Measurements from ENCODE around the gene SLC35B4. TPM values are rescaled to one million over a fixed set of nuclear protein-coding genes. Genes with fewer than 3 reads are reported as not detected.

SLC35B4 gene
- total RNA-seq, 1 donor from 2014 or later: 23.2 TPM

DNA sequence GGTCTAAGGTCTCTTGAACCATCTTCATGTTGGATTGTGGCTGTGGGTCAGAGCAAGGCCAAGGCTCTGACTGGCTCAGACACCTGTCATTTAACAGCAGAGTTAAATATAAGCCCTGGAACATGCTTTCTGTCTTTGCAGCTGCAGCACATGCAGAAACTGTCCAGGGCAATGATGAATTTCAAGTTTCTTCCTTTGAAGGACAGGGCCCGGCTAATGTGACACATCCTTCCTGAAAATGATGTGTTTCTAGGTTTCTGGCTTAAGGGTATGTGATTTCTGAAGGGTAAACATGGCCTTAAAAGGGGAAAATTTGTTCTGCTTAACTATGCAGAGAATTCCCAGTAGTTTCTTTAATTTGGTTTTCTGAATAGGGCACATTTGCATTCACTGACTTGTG, 34.0 kb upstream of the SLC35B4 start:
- Histone ChIP-seq H3K79me2 (ENCODE audit: insufficient read depth, low read length) (no peaks in the 10 kb centered on the region), H3K4me1 (ENCODE audit: insufficient read depth, low read length) (no peaks in the 10 kb centered on the region), H3K27ac (ENCODE audit: low read depth, low read length) (no peak overlapping the region), H2AFZ (ENCODE audit: low read depth, low read length) (no peak overlapping the region), H3K36me3 (ENCODE audit: insufficient read depth, low read length) (no peaks in the 10 kb centered on the region), H3K4me3 (ENCODE audit: insufficient read depth, low read depth, low read length) (no peak overlapping the region), H3K9me3 (ENCODE audit: insufficient read depth, low read depth, low read length) (no peaks in the 10 kb centered on the region), H3K27me3 (ENCODE audit: insufficient read depth, low read length) (no peaks in the 10 kb centered on the region), H4K20me1 (ENCODE audit: insufficient read depth, low read length) (no peaks in the 10 kb centered on the region), H3K9ac (ENCODE audit: low read length) (no peak overlapping the region), H3K4me2 (ENCODE audit: low read length) (no peak overlapping the region)
- no peak for TF ChIP-seq EZH2 (IDR thresholded peaks at IDR 0.05; ENCODE audit: insufficient read depth, low read length)
- TF ChIP-seq, protein P1, sequence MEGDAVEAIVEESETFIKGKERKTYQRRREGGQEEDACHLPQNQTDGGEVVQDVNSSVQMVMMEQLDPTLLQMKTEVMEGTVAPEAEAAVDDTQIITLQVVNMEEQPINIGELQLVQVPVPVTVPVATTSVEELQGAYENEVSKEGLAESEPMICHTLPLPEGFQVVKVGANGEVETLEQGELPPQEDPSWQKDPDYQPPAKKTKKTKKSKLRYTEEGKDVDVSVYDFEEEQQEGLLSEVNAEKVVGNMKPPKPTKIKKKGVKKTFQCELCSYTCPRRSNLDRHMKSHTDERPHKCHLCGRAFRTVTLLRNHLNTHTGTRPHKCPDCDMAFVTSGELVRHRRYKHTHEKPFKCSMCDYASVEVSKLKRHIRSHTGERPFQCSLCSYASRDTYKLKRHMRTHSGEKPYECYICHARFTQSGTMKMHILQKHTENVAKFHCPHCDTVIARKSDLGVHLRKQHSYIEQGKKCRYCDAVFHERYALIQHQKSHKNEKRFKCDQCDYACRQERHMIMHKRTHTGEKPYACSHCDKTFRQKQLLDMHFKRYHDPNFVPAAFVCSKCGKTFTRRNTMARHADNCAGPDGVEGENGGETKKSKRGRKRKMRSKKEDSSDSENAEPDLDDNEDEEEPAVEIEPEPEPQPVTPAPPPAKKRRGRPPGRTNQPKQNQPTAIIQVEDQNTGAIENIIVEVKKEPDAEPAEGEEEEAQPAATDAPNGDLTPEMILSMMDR (IDR thresholded peaks at IDR 0.05; ENCODE audit: insufficient read depth, low read depth, low read length): no peak
- Mint-ChIP-seq H3K4me3 (ENCODE audit: unreplicated experiment) (no peak overlapping the region), H3K27ac (ENCODE audit: unreplicated experiment) (no peak overlapping the region), H3K36me3 (ENCODE audit: low read depth, unreplicated experiment) (no peaks in the 10 kb centered on the region), H3K4me1 (ENCODE audit: low read depth, unreplicated experiment) (peaks cover 10% of the 10 kb centered on the region), H3K9me3 (ENCODE audit: unreplicated experiment) (peaks cover 1% of the 10 kb centered on the region), H3K27me3 (ENCODE audit: low read depth, unreplicated experiment) (peaks cover 4% of the 10 kb centered on the region)
- FAIRE-seq (no peak), DNase-seq (ENCODE audit: low read depth) (no peak)

DNA sequence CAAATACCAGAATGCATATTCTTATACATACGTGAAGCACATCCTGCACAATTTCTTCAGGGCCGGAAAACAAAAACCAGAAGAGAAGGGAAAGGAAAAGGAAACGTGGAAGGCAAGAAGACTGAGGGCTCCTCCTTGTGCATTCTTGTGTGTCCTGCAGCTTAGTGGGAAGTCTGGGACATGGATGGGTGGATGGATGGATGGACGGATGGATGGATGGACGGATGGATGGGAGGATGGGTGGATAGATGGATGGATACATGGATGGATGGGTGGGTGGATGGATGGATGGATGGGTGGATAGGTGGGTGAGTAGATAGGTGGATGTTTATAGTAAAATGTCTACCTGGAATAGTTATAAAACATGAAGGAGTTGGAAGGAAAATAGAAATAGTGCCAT, 30.8 kb upstream of the SLC35B4 start:
- Mint-ChIP-seq H3K36me3 (ENCODE audit: low read depth, unreplicated experiment) (no peaks in the 10 kb centered on the region), H3K9me3 (ENCODE audit: unreplicated experiment) (peaks cover 1% of the 10 kb centered on the region), H3K27me3 (ENCODE audit: low read depth, unreplicated experiment) (peaks cover 9% of the 10 kb centered on the region), H3K4me1 (ENCODE audit: low read depth, unreplicated experiment) (peaks cover 10% of the 10 kb centered on the region), H3K4me3 (ENCODE audit: unreplicated experiment) (no peak overlapping the region), H3K27ac (ENCODE audit: unreplicated experiment) (no peak overlapping the region)
- H4K20me1 ChIP-seq (ENCODE audit: insufficient read depth, low read length): no peaks in the 10 kb centered on the region
- H3K4me3 ChIP-seq (ENCODE audit: insufficient read depth, low read depth, low read length): no peak overlapping the region
- TF ChIP-seq EZH2 (IDR thresholded peaks at IDR 0.05; ENCODE audit: insufficient read depth, low read length): no peak
- TF ChIP-seq, protein P1 (IDR thresholded peaks at IDR 0.05; ENCODE audit: insufficient read depth, low read depth, low read length): no peak
- H3K4me1 ChIP-seq (ENCODE audit: insufficient read depth, low read length): no peaks in the 10 kb centered on the region
- H3K27ac ChIP-seq (ENCODE audit: low read depth, low read length): no peak overlapping the region
- no peaks in the 10 kb centered on the region for H3K79me2 ChIP-seq (ENCODE audit: insufficient read depth, low read length)
- no peak for DNase-seq (ENCODE audit: low read depth)
- H2AFZ ChIP-seq (ENCODE audit: low read depth, low read length): no peak overlapping the region
- H3K9me3 ChIP-seq (ENCODE audit: insufficient read depth, low read depth, low read length): no peaks in the 10 kb centered on the region
- no peaks in the 10 kb centered on the region for H3K27me3 ChIP-seq (ENCODE audit: insufficient read depth, low read length)
- no peak for FAIRE-seq
- no peaks in the 10 kb centered on the region for H3K36me3 ChIP-seq (ENCODE audit: insufficient read depth, low read length)
- H3K4me2 ChIP-seq (ENCODE audit: low read length): no peak overlapping the region
- no peak overlapping the region for H3K9ac ChIP-seq (ENCODE audit: low read length)

DNA sequence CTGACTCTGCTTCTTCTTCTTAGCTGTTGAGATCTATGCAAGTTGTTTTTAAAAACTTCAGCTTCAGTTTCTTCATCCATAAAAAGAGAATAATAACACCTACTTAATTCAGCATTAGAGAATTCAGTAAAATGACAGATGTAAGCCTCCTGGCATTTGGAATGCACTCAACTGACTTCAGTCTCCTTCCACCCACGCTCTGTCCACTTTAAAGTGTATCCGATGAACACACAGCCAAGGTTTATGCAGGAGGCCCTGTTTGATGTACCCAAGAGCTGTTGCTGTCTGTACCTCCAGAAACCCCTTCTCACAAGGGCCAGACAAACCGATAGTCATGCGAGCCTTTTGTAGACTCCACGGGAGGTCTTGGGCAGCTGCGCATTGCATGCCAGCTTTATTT, 27.1 kb upstream of the SLC35B4 start:
- H3K27me3 Mint-ChIP-seq (ENCODE audit: low read depth, unreplicated experiment): peaks cover 12% of the 10 kb centered on the region
- no peak for TF ChIP-seq EZH2 (IDR thresholded peaks at IDR 0.05; ENCODE audit: insufficient read depth, low read length)
- TF ChIP-seq, protein P1 (IDR thresholded peaks at IDR 0.05; ENCODE audit: insufficient read depth, low read depth, low read length): no peak
- no peak overlapping the region for H3K4me2 ChIP-seq (ENCODE audit: low read length)
- no peak overlapping the region for H2AFZ ChIP-seq (ENCODE audit: low read depth, low read length)
- H3K27ac Mint-ChIP-seq (ENCODE audit: unreplicated experiment): no peak overlapping the region
- no peaks in the 10 kb centered on the region for H3K36me3 ChIP-seq (ENCODE audit: insufficient read depth, low read length)
- FAIRE-seq (no peak), DNase-seq (ENCODE audit: low read depth) (no peak)
- no peaks in the 10 kb centered on the region for H3K79me2 ChIP-seq (ENCODE audit: insufficient read depth, low read length)
- no peaks in the 10 kb centered on the region for H3K9me3 Mint-ChIP-seq (ENCODE audit: unreplicated experiment)
- no peak overlapping the region for H3K4me3 Mint-ChIP-seq (ENCODE audit: unreplicated experiment)
- no peaks in the 10 kb centered on the region for H3K9me3 ChIP-seq (ENCODE audit: insufficient read depth, low read depth, low read length)
- H3K36me3 Mint-ChIP-seq (ENCODE audit: low read depth, unreplicated experiment): peaks cover under 1% of the 10 kb centered on the region
- no peak overlapping the region for H3K4me3 ChIP-seq (ENCODE audit: insufficient read depth, low read depth, low read length)
- no peak overlapping the region for H3K27ac ChIP-seq (ENCODE audit: low read depth, low read length)
- no peaks in the 10 kb centered on the region for H3K27me3 ChIP-seq (ENCODE audit: insufficient read depth, low read length)
- H3K4me1 ChIP-seq (ENCODE audit: insufficient read depth, low read length): no peaks in the 10 kb centered on the region
- no peaks in the 10 kb centered on the region for H4K20me1 ChIP-seq (ENCODE audit: insufficient read depth, low read length)
- no peak overlapping the region for H3K9ac ChIP-seq (ENCODE audit: low read length)
- H3K4me1 Mint-ChIP-seq (ENCODE audit: low read depth, unreplicated experiment): no peaks in the 10 kb centered on the region

All from astrocyte (in vitro differentiated cells and primary cell).